ENCODE measurements around the gene RNU6-9. TPM values are rescaled to one million over a fixed set of nuclear protein-coding genes. Genes with fewer than 3 reads are reported as not detected.
A peak's percentile ranks its signal among the peaks of the same experiment; 100 is the strongest.

Gene RNU6-9
- total and polyA plus RNA-seq, 8 donors, result not detected

- intact Hi-C loops (cut with DNase I), result loop anchor here in 1 of 3 donors (5.0 to 10.0 kb wide), 2 partner anchors 90 to 122 kb away; partner anchors contain the start of gene WDR18
- FAIRE-seq (no peak), DNase-seq (peak in 5 of 6 donors; percentile 61 to 88 (median 73)), ATAC-seq (peak; percentile 26 to 54 (median 42))
- WGBS, 2 donors, result 14 to 19% methylated on average over 44 to 48 of the region's 48 CpGs
- no peak overlapping the region for H3K27ac ChIP-seq
- no peak overlapping the region for H3K4me3 ChIP-seq
- TF ChIP-seq, protein P1, sequence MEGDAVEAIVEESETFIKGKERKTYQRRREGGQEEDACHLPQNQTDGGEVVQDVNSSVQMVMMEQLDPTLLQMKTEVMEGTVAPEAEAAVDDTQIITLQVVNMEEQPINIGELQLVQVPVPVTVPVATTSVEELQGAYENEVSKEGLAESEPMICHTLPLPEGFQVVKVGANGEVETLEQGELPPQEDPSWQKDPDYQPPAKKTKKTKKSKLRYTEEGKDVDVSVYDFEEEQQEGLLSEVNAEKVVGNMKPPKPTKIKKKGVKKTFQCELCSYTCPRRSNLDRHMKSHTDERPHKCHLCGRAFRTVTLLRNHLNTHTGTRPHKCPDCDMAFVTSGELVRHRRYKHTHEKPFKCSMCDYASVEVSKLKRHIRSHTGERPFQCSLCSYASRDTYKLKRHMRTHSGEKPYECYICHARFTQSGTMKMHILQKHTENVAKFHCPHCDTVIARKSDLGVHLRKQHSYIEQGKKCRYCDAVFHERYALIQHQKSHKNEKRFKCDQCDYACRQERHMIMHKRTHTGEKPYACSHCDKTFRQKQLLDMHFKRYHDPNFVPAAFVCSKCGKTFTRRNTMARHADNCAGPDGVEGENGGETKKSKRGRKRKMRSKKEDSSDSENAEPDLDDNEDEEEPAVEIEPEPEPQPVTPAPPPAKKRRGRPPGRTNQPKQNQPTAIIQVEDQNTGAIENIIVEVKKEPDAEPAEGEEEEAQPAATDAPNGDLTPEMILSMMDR (IDR thresholded peaks at IDR 0.05), result no peak
- no peaks in the 10 kb centered on the region for H3K27me3 ChIP-seq
- H3K36me3 ChIP-seq, result peaks cover 0 to under 1% (median 0%) of the 10 kb centered on the region in 3 donors
- no peaks in the 10 kb centered on the region for H3K9me3 ChIP-seq
- H3K4me1 ChIP-seq, result peaks cover 0 to 3% (median 0%) of the 10 kb centered on the region in 3 donors
Observed at GRCh38 chr19:862581-863314, 30.5 kb upstream of the RNU6-9 start.

DNA sequence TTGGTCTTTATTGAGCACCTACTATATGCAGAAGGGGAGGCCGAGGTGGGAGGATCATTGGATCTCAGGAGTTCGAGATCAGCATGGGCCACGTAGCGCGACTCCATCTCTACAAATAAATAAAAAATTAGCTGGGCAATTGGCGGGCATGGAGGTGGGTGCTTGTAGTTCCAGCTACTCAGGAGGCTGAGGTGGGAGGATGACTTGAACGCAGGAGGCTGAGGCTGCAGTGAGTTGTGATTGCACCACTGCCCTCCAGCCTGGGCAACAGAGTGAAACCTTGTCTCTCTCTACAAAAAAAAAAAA lies 30.0 kb upstream of the RNU6-9 start:
- Histone ChIP-seq H3K27me3 (no peaks in the 10 kb centered on the region), H3K27ac (no peak overlapping the region), H3K9me3 (no peaks in the 10 kb centered on the region), H3K4me3 (no peak overlapping the region), H3K4me1 (peaks cover 0 to 3% (median 0%) of the 10 kb centered on the region in 3 donors), H3K36me3 (peaks cover 0 to 6% (median 1%) of the 10 kb centered on the region in 3 donors)
- FAIRE-seq (no peak), DNase-seq (no peak), ATAC-seq (no peak)
- TF ChIP-seq, protein P1 (IDR thresholded peaks at IDR 0.05), result no peak
- intact Hi-C loops (cut with DNase I), result loop anchor here in 1 of 3 donors (5.0 to 10.0 kb wide), 2 partner anchors 91 to 122 kb away; partner anchors contain the start of gene WDR18
- WGBS, 2 donors, result 67 to 77% methylated on average over 7 of the region's 7 CpGs

- peak in 1 of 6 donors; percentile 79 for DNase-seq
Observed at GRCh38 chr19:866769-867300, 26.4 kb upstream of the RNU6-9 start.

DNA sequence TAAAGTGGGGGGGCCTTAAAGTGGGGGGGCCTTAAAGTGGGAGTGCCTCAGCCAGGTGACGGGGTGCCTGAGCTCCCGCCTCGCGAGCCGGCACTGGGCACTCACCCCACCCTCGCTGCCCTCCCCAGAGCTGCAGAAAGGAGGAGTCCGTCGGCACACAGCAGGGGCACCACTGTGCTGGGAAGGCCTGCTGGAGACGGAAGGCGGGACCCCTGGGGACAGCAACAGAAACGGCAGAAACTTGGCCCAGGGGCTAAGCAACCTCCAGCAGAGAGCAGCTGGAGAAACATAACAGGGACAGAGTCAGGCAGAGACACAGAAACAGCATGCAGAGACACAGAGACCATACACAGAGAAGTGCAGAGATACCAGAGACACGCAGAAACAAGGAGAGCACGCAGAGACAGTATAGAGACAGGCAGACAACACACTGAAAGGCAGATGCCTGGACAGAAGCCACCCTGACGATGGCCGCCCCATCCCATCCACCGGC lies 25.9 kb upstream of the RNU6-9 start:
- no peak overlapping the region for H3K4me3 ChIP-seq
- H3K4me1 ChIP-seq, result peaks cover 0 to 3% (median 0%) of the 10 kb centered on the region in 3 donors
- H3K36me3 ChIP-seq, result peaks cover 0 to 14% (median 4%) of the 10 kb centered on the region in 3 donors
- intact Hi-C loops (cut with DNase I), result loop anchor here in 2 of 3 donors (5.0 to 10.0 kb wide), 3 partner anchors 40 to 117 kb away; partner anchors contain the start of genes KISS1R (in 1 of the 2) and WDR18 (in 1 of the 2)
- FAIRE-seq (no peak), ATAC-seq (no peak), DNase-seq (no peak)
- TF ChIP-seq, protein P1 (IDR thresholded peaks at IDR 0.05), result no peak
- H3K27ac ChIP-seq, result no peak overlapping the region
- H3K27me3 ChIP-seq, result no peaks in the 10 kb centered on the region
- 85 to 88% methylated on average over 16 of the region's 16 CpGs for WGBS, 2 donors
- no peaks in the 10 kb centered on the region for H3K9me3 ChIP-seq

More at GRCh38 chr19:866769-867300, 26.4 kb upstream of the RNU6-9 start:
- ATAC-seq (no peak), FAIRE-seq (no peak)
- intact Hi-C loops (cut with DNase I), result loop anchor here in 2 of 3 donors (5.0 to 10.0 kb wide), 3 partner anchors 40 to 118 kb away; partner anchors contain the start of genes KISS1R (in 1 of the 2) and WDR18 (in 1 of the 2)
- H3K36me3 ChIP-seq, result peaks cover 0 to 14% (median 4%) of the 10 kb centered on the region in 3 donors
- H3K4me1 ChIP-seq, result peaks cover 0 to 3% (median 0%) of the 10 kb centered on the region in 3 donors
- no peaks in the 10 kb centered on the region for H3K9me3 ChIP-seq
- WGBS, 2 donors, result 89 to 93% methylated on average over 25 to 38 of the region's 38 CpGs
- H3K4me3 ChIP-seq, result no peak overlapping the region
- no peak overlapping the region for H3K27ac ChIP-seq
- TF ChIP-seq, protein P1 (IDR thresholded peaks at IDR 0.05), result no peak
- H3K27me3 ChIP-seq, result no peaks in the 10 kb centered on the region

All from pancreas (tissue), 10 donors.